MCF 10A (cell line): ENCODE data around the gene TNFRSF18. TPM values are rescaled to one million over a fixed set of nuclear protein-coding genes. Genes with fewer than 3 reads are reported as not detected.

Experiments
- BruUV-seq: library from RNA; stranded (reverse); fragments of 400-500 nt; replicated peaks from 2 replicates; lab custom pipeline; 2021; lab: Mats Ljungman, UMichigan
- CTCF ChIA-PET: fragments of 300-600 bp; sonication (Branson Sonifier 250); formaldehyde crosslinking; extraction: SDS; loops from one replicate; lab custom pipeline; 2021; ENCODE audit warnings: antibody characterized with exemption, inconsistent platforms; lab: Yijun Ruan, JAX
- POLR2A ChIA-PET: fragments of 300-600, 350-650 bp; sonication (Branson Sonifier 250); formaldehyde crosslinking; extraction: SDS; loops from one replicate; lab custom pipeline; 2020; ENCODE audit warnings: antibody characterized with exemption, inconsistent platforms; lab: Yijun Ruan, JAX
- DNase-seq: peaks from one replicate; pipeline ENCODE4 v3.0.0-alpha.2; 2018; ENCODE audit not compliant: unreplicated experiment
- H3K27ac Mint-ChIP-seq: one replicate; pipeline ENCODE4 v1.8.0; 2022; ENCODE audit warnings: mild to moderate bottlenecking, low read depth, mixed read lengths; ENCODE audit not compliant: unreplicated experiment
- H3K27me3 Mint-ChIP-seq: one replicate; pipeline ENCODE4 v1.8.0; 2022; ENCODE audit warnings: mixed read lengths; ENCODE audit not compliant: insufficient read depth, unreplicated experiment
- H3K36me3 Mint-ChIP-seq: one replicate; pipeline ENCODE4 v1.8.0; 2022; ENCODE audit warnings: mild to moderate bottlenecking, moderate library complexity, mixed read lengths; ENCODE audit not compliant: insufficient read depth, unreplicated experiment
- H3K4me1 Mint-ChIP-seq: one replicate; pipeline ENCODE4 v1.8.0; 2022; ENCODE audit warnings: mixed read lengths; ENCODE audit not compliant: insufficient read depth, unreplicated experiment
- H3K4me3 Mint-ChIP-seq: one replicate; pipeline ENCODE4 v1.8.0; 2022; ENCODE audit warnings: mild to moderate bottlenecking, moderate library complexity, mixed read lengths; ENCODE audit not compliant: unreplicated experiment
- H3K9me3 Mint-ChIP-seq: one replicate; pipeline ENCODE4 v1.8.0; 2022; ENCODE audit warnings: mixed read lengths; ENCODE audit not compliant: unreplicated experiment
- intact Hi-C: fragments of 100-400 bp; cut with micrococcal nuclease; formaldehyde crosslinking; loops from 2 replicates; pipeline ENCODE4 v1.14.1; 2022
- total RNA-seq: library from RNA; stranded (reverse); gene quantifications from 2 replicates; pipeline ENCODE4 v1.2.3, GENCODE V29; 2022
- TF ChIP-seq, protein P1 (sequence below): fragments of 200-600 bp; IDR thresholded peaks from one replicate; pipeline ENCODE4 v1.8.0; 2022; ENCODE audit warnings: antibody characterized with exemption, mild to moderate bottlenecking; ENCODE audit not compliant: unreplicated experiment

Gene TNFRSF18
- total RNA-seq, 1 experiment from 2014 or later: not detected

GRCh38 chr1:1182491-1183220 is 23.7 kb downstream of the TNFRSF18 start:
- no peak for DNase-seq
- peaks cover 4% of the 10 kb centered on the region for H3K36me3 Mint-ChIP-seq
- no peaks in the 10 kb centered on the region for H3K27me3 Mint-ChIP-seq
- TF ChIP-seq, protein P1, sequence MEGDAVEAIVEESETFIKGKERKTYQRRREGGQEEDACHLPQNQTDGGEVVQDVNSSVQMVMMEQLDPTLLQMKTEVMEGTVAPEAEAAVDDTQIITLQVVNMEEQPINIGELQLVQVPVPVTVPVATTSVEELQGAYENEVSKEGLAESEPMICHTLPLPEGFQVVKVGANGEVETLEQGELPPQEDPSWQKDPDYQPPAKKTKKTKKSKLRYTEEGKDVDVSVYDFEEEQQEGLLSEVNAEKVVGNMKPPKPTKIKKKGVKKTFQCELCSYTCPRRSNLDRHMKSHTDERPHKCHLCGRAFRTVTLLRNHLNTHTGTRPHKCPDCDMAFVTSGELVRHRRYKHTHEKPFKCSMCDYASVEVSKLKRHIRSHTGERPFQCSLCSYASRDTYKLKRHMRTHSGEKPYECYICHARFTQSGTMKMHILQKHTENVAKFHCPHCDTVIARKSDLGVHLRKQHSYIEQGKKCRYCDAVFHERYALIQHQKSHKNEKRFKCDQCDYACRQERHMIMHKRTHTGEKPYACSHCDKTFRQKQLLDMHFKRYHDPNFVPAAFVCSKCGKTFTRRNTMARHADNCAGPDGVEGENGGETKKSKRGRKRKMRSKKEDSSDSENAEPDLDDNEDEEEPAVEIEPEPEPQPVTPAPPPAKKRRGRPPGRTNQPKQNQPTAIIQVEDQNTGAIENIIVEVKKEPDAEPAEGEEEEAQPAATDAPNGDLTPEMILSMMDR: no peak
- H3K4me3 Mint-ChIP-seq: no peak overlapping the region
- H3K4me1 Mint-ChIP-seq: no peaks in the 10 kb centered on the region
- no TSS peak for BruUV-seq
- CTCF ChIA-PET: interaction anchor here (0.6 kb wide), 2 partner anchors 57 to 198 kb away, joined by 3 read pairs; no protein-coding TSS in a partner anchor
- H3K27ac Mint-ChIP-seq: no peak overlapping the region
- H3K9me3 Mint-ChIP-seq: no peaks in the 10 kb centered on the region
- POLR2A ChIA-PET: no interaction called here
- intact Hi-C loops: no loop called here

- CTCF ChIA-PET: interaction anchor here (0.6 kb wide), 1 partner anchor 197 kb away, joined by 3 read pairs; no protein-coding TSS in a partner anchor
Observed at GRCh38 chr1:1181938-1182410, 24.4 kb downstream of the TNFRSF18 start.

DNA sequence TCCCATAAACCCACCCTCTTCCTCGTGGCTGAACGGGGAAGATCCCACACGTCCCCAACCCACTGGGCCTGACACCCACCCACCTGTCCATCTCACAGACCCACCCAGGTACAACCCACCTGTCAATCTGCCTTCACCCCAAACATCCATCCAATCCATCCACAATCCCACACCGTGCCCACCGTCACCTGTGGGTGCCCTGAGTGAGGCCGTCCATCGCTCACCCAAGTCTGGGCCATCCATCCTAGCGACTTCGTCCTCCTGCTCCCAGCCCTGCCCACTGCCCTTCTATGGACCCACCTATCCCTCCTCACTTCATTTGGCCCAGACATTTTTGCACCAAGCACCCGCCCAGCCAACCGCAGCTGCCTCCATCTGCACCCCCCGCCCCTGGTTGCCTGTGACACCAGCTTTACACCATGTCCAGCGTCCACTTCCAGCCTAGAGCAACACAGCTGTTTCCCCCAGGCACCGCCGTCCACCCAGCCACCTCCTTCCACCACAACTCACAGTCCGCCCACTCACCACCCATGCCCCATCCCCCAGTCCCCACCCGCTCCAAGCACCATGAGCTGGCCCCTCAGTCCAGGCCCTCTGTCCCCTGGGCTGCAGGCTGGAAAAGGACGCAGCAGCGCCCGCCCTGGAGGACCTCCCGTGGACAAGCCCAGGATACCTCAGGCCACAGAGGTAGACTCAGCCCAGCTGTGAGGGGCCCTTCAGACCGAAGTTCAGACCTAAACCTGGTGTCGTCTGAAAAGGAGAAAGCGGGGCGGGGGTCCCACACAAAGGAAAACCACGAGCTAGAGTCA is 25.1 kb downstream of the TNFRSF18 start:
- ChIA-PET POLR2A (no interaction called here), CTCF (no interaction called here)
- TF ChIP-seq, protein P1: no peak
- Mint-ChIP-seq H3K36me3 (no peaks in the 10 kb centered on the region), H3K4me1 (no peaks in the 10 kb centered on the region), H3K4me3 (no peak overlapping the region), H3K27ac (no peak overlapping the region), H3K9me3 (no peaks in the 10 kb centered on the region), H3K27me3 (peaks cover 13% of the 10 kb centered on the region)
- no peak for DNase-seq
- intact Hi-C loops: no loop called here
- BruUV-seq: no TSS peak

More at GRCh38 chr1:1181938-1182410, 24.4 kb downstream of the TNFRSF18 start:
- no TSS peak for BruUV-seq
- POLR2A ChIA-PET: no interaction called here
- Mint-ChIP-seq H3K27ac (no peak overlapping the region), H3K36me3 (no peaks in the 10 kb centered on the region), H3K4me1 (no peaks in the 10 kb centered on the region), H3K9me3 (no peaks in the 10 kb centered on the region), H3K4me3 (no peak overlapping the region), H3K27me3 (peaks cover 7% of the 10 kb centered on the region)
- TF ChIP-seq, protein P1: no peak
- intact Hi-C loops: no loop called here
- DNase-seq: no peak
